K562 (cell line): Measurements from ENCODE around the gene HKDC1. TPM values are rescaled to one million over a fixed set of nuclear protein-coding genes. Genes with fewer than 3 reads are reported as not detected.
A peak's percentile ranks its signal among the peaks of the same experiment; 100 is the strongest.

Experiments used
- ATAC-seq: fragments of 200-7000 bp; cut with Tn5 transposase; 3 replicates; pipeline ENCODE4 v1.9.1; 2020; ENCODE audit warnings: moderate library complexity
- BruUV-seq: library from RNA; stranded (reverse); fragments of 400-500 nt; replicated peaks from 2 replicates; lab custom pipeline; 2021; lab: Mats Ljungman, UMichigan
- CTCF ChIA-PET: fragments of 300-600 bp; formaldehyde crosslinking; extraction: SDS; loops from one replicate; lab custom pipeline; 2021; ENCODE audit warnings: low intra/inter-chr PET ratio; lab: Yijun Ruan, JAX
- POLR2A ChIA-PET: fragments of 300-600, 350-650 bp; sonication (Branson Sonifier 250); formaldehyde crosslinking; extraction: SDS; loops from one replicate; lab custom pipeline; 2021; ENCODE audit warnings: antibody characterized with exemption, inconsistent platforms; lab: Yijun Ruan, JAX
- DNase-seq, 4 experiments: peaks; one replicate each; pipeline versions ENCODE4 v3.0.0 to v3.0.0-alpha.2; 2011 to 2018; ENCODE audit warnings: low spot score in 3 of 4, mixed read lengths in 3 of 4; ENCODE audit errors: extremely low read depth in 1 of 4
- FAIRE-seq: peaks from 2 replicates; lab custom pipeline; 2011; peaks lifted over from hg19 to GRCh38; lab: Jason Lieb, UNC
- H2AFZ ChIP-seq: 2 replicates; pipeline ENCODE4 v1.6.0; 2011; ENCODE audit warnings: low read depth, low read length, control low read depth, inconsistent platforms
- H3K27ac ChIP-seq: fragments of 200-600 bp; 3 replicates; pipeline ENCODE4 v1.8.0; 2011; ENCODE audit warnings: low read depth, mild to moderate bottlenecking, control low read depth, inconsistent platforms, low read length, moderate library complexity, mixed read lengths; ENCODE audit errors: extremely low read depth
- H3K27me3 ChIP-seq, 2 experiments: fragments of 300-600 bp in 1 of 2; 2 replicates in 1 of 2; 3 replicates in 1 of 2; pipeline versions ENCODE4 v1.6.0 to v1.8.0; 2011; ENCODE audit warnings: inconsistent platforms in 2 of 2, low read length in 2 of 2, mild to moderate bottlenecking in 1 of 2, mixed read lengths in 1 of 2, moderate library complexity in 1 of 2; ENCODE audit not compliant: control insufficient read depth in 2 of 2, insufficient read depth in 2 of 2
- H3K36me3 ChIP-seq: fragments of 300-600 bp; 3 replicates; pipeline ENCODE4 v1.8.0; 2011; ENCODE audit warnings: mild to moderate bottlenecking, low read length, inconsistent platforms; ENCODE audit not compliant: control insufficient read depth, insufficient read depth
- H3K4me1 ChIP-seq, 2 experiments: fragments of 200-600 bp in 1 of 2; replicated peaks in 1 of 2; 2 replicates in 1 of 2; 3 replicates in 1 of 2; pipeline versions ENCODE4 v1.5.1 to v1.8.0; 2011; ENCODE audit warnings: inconsistent platforms in 2 of 2, low read length in 2 of 2, mild to moderate bottlenecking in 1 of 2, mixed read lengths in 1 of 2, moderate library complexity in 1 of 2; ENCODE audit not compliant: control insufficient read depth in 2 of 2, insufficient read depth in 2 of 2
- H3K4me2 ChIP-seq: 2 replicates; pipeline ENCODE4 v1.6.1; 2011; ENCODE audit warnings: low read length, control low read depth, inconsistent platforms, mixed read lengths; ENCODE audit not compliant: insufficient read depth
- H3K4me3 ChIP-seq: fragments of 200-600 bp; sonication (generic), shearing (Covaris generic); 2 replicates; pipeline ENCODE4 v1.5.1; 2016; ENCODE audit warnings: control low read depth, inconsistent platforms
- H3K79me2 ChIP-seq: fragments of 200-600 bp; 3 replicates; pipeline ENCODE4 v1.8.0; 2011; ENCODE audit warnings: low read length, inconsistent platforms; ENCODE audit not compliant: control insufficient read depth, insufficient read depth
- H3K9ac ChIP-seq, 2 experiments: 2 replicates each; pipeline versions ENCODE4 v1.6.0 to v1.6.1; 2011; ENCODE audit warnings: low read depth in 2 of 2, low read length in 2 of 2, control low read depth in 1 of 2, inconsistent platforms in 1 of 2, mild to moderate bottlenecking in 1 of 2, mixed read lengths in 1 of 2; ENCODE audit not compliant: insufficient read depth in 1 of 2
- H3K9me1 ChIP-seq: one replicate; pipeline ENCODE4 v1.6.0; 2011; ENCODE audit warnings: inconsistent platforms, mild to moderate bottlenecking, low read length, moderate library complexity; ENCODE audit not compliant: control insufficient read depth, insufficient read depth
- H3K9me3 ChIP-seq: replicated peaks from 2 replicates; pipeline ENCODE4 v1.5.1; 2011; ENCODE audit warnings: low read depth, low read length, inconsistent platforms; ENCODE audit not compliant: control insufficient read depth, insufficient read depth
- H4K20me1 ChIP-seq: replicated peaks from 2 replicates; pipeline ENCODE4 v1.6.1; 2011; ENCODE audit warnings: low read length, inconsistent platforms, mixed read lengths; ENCODE audit not compliant: control insufficient read depth, insufficient read depth
- IFI16 ChIP-seq: fragments of 250-450 bp; sonication (Bioruptor Pico); IDR thresholded peaks from 2 replicates; pipeline ENCODE4 v2.1.2; 2022; ENCODE audit warnings: mild to moderate bottlenecking, inconsistent platforms
- KDM1A ChIP-seq, 2 experiments: fragments of 450-650 bp; IDR thresholded peaks; 2 replicates each; pipeline ENCODE4 v1.6.1; 2016; ENCODE audit warnings: mild to moderate bottlenecking in 2 of 2
- LEF1 ChIP-seq: fragments of 450-650 bp; IDR thresholded peaks from 2 replicates; pipeline ENCODE4 v1.6.1; 2016; ENCODE audit warnings: mild to moderate bottlenecking
- RFX5 ChIP-seq: IDR thresholded peaks from 2 replicates; pipeline ENCODE4 v1.6.1; 2011; ENCODE audit warnings: low read depth, mild to moderate bottlenecking, improper control_type of control experiment, low read length
- SAP30 ChIP-seq: fragments of 200-600 bp; sonication (generic); IDR thresholded peaks from 2 replicates; pipeline ENCODE4 v1.6.1; 2012; ENCODE audit warnings: borderline replicate concordance, low read depth, mild to moderate bottlenecking, moderate library complexity, low read length, control low read depth, inconsistent platforms; ENCODE audit not compliant: insufficient read depth, poor library complexity, severe bottlenecking
- TCF7 ChIP-seq: sonication (generic); IDR thresholded peaks from 2 replicates; pipeline ENCODE4 v1.6.1; 2016; ENCODE audit warnings: antibody characterized with exemption, borderline replicate concordance
- TRIM24 ChIP-seq, 2 experiments: fragments of 450-650 bp; IDR thresholded peaks; 2 replicates each; pipeline ENCODE4 v1.6.1; 2016
- ZNF316 ChIP-seq: fragments of 450-650 bp; IDR thresholded peaks from 2 replicates; pipeline ENCODE4 v1.6.1; 2016
- WGBS: fragments of 100-300 bp; shearing (Covaris generic); methylation state at CpG from one replicate; pipeline ENCODE4 v1.1.6; 2016; ENCODE audit warnings: low coverage, mixed read lengths; ENCODE audit not compliant: insufficient coverage; ENCODE audit errors: missing lambda C conversion rate; 5-methylcytosine and 5-hydroxymethylcytosine counted together
- in situ Hi-C: fragments of 300-500 bp; cut with MboI; formaldehyde crosslinking; loops from 4 replicates; pipeline ENCODE4 v1.15.0; 2018; ENCODE audit warnings: inconsistent platforms, mixed read lengths
- intact Hi-C: fragments of 100-400 bp; cut with micrococcal nuclease; formaldehyde crosslinking; loops from 2 replicates; pipeline ENCODE4 v1.14.2; 2022
- polyA plus RNA-seq, 8 experiments: library from polyadenylated mRNA; depleted of rRNA in 4 of 8; stranded (reverse) in 5 of 8; unstranded in 3 of 8; fragments of >200 nt; fragmentation: Nextera tagmentation in 2 of 8; fragmentation: Illumina TruSeq in 1 of 8; extraction: Ambion mirVana in 2 of 8; extraction: Trizol in 1 of 8; gene quantifications; 2 replicates each; pipeline versions ENCODE4 v1.2.1 to v1.2.3, GENCODE V29; 2011 to 2014; ENCODE audit warnings: inconsistent platforms in 1 of 8, missing spikeins in 1 of 8
- total RNA-seq, 7 experiments: library from RNA; depleted of rRNA in 6 of 7; stranded (reverse); fragments of >200 nt in 6 of 7; fragmentation: Illumina TruSeq in 2 of 7; extraction: Trizol in 2 of 7; gene quantifications; 2 replicates each; pipeline versions ENCODE4 v1.2.1 to v1.2.3, GENCODE V29; 2011 to 2021; ENCODE audit warnings: low replicate concordance in 1 of 7

The HKDC1 gene
- total and polyA plus RNA-seq, 9 of the 15 experiments (the other 6 are each of a cell fraction or from before 2014, with no cell fraction given) = 0.04 to 0.22 (median 0.11) TPM; not detected in 5

GRCh38 chr10:69281507-69282413 lies 61.6 kb downstream of the HKDC1 start:
- Histone ChIP-seq H4K20me1 (no peaks in the 10 kb centered on the region), H3K4me1 (peaks cover 0 to 6% of the 10 kb centered on the region in 2 experiments; a peak in 2 of 5 replicates), H3K9ac (no peak overlapping the region), H3K27ac (no peak overlapping the region), H3K79me2 (no peaks in the 10 kb centered on the region), H3K4me2 (no peak overlapping the region), H3K36me3 (no peaks in the 10 kb centered on the region), H3K9me3 (no peaks in the 10 kb centered on the region), H3K4me3 (no peak overlapping the region), H3K27me3 (no peaks in the 10 kb centered on the region; a peak in 1 of 5 replicates), H2AFZ (no peak overlapping the region), H3K9me1 (no peaks in the 10 kb centered on the region)
- ChIA-PET POLR2A (no interaction called here), CTCF (no interaction called here)
- FAIRE-seq = no peak
- intact Hi-C loops = no loop called here
- WGBS = 38% methylated on average over 8 of the region's 8 CpGs
- no peak for DNase-seq
- in situ Hi-C loops = no loop called here
- TF ChIP-seq IFI16 (CRISPR knock-in tag) = no peak
- no peak for TF ChIP-seq LEF1
- peak in 1 of 2 experiments; percentile 55; a peak in 2 of 4 replicates for TF ChIP-seq TRIM24 (IDR thresholded peaks at IDR 0.05)
- TF ChIP-seq RFX5 = no peak
- no peak for TF ChIP-seq SAP30
- TF ChIP-seq ZNF316 = peak; percentile 69
- TF ChIP-seq KDM1A (IDR thresholded peaks at IDR 0.05) = peak; percentile 36 to 49; a peak in 1 of 4 replicates
- TF ChIP-seq TCF7 = no peak
- ATAC-seq = no peak
- no TSS peak for BruUV-seq
